Ovary (tissue), 3 donors: ENCODE measurements around the gene TBC1D1.

ENCODE experiments used
- EP300 ChIP-seq: sonication (generic); formaldehyde crosslinking; IDR thresholded peaks from one replicate; pipeline ENCODE4 v1.6.1; 2017; ENCODE audit warnings: antibody characterized with exemption
- POLR2A ChIP-seq: fragments of 450-650 bp; IDR thresholded peaks from one replicate; pipeline ENCODE4 v1.6.1; 2017; ENCODE audit warnings: antibody characterized with exemption, mild to moderate bottlenecking, moderate library complexity
- TF ChIP-seq, protein P1 (sequence below), 3 donors: fragments of 450-650 bp in 2 of 3; fragments of 200-600 bp in 1 of 3; IDR thresholded peaks; one replicate each; pipeline versions ENCODE4 v1.5.1 to v1.8.0; 2016 to 2022; ENCODE audit warnings: antibody characterized with exemption in 3 of 3, mild to moderate bottlenecking in 1 of 3
- donor health status: DM: no; HTN: no; CAD: no.

DNA sequence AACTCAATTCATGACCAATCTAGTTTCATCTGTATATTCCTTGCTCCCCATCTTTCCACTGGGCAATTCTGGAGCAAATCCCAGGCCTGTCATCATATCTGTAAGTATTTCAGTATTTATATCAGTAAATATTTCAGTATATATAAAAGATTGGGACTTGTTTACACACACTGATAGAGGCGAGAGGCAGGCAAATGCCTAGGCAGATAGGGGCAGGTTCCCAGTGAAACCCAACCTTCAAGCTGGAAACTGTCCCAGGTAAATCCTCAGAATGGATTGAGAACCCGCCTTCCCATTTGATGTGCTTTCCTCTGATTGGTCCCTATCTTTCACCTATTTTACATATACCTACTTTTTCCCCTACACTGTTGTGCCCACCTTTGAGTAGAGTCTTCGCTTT is 23.8 kb upstream of the TBC1D1 start:
- TF ChIP-seq, protein P1, sequence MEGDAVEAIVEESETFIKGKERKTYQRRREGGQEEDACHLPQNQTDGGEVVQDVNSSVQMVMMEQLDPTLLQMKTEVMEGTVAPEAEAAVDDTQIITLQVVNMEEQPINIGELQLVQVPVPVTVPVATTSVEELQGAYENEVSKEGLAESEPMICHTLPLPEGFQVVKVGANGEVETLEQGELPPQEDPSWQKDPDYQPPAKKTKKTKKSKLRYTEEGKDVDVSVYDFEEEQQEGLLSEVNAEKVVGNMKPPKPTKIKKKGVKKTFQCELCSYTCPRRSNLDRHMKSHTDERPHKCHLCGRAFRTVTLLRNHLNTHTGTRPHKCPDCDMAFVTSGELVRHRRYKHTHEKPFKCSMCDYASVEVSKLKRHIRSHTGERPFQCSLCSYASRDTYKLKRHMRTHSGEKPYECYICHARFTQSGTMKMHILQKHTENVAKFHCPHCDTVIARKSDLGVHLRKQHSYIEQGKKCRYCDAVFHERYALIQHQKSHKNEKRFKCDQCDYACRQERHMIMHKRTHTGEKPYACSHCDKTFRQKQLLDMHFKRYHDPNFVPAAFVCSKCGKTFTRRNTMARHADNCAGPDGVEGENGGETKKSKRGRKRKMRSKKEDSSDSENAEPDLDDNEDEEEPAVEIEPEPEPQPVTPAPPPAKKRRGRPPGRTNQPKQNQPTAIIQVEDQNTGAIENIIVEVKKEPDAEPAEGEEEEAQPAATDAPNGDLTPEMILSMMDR (IDR thresholded peaks at IDR 0.05): no peak
- no peak for TF ChIP-seq POLR2A
- TF ChIP-seq EP300: no peak
